Stimulated activated CD4-positive, alpha-beta T cell treated with anti-CD3 and anti-CD28 coated beads, Interleukin-4, amount 100 ng/mL, for 1 hour (primary cell): ENCODE data around the gene BRD4.
A peak's percentile ranks its signal among the peaks of the same experiment; 100 is the strongest.

ENCODE experiments used
- DNase-seq: peaks from one replicate; pipeline ENCODE4 v3.0.0-alpha.2; 2020

BRD4 gene

GRCh38 chr19:15264061-15264932 lies 68.0 kb downstream of the BRD4 start:
- DNase-seq, result peak; percentile 79

GRCh38 chr19:15263361-15263985 lies 68.9 kb downstream of the BRD4 start:
- no peak for DNase-seq

GRCh38 chr19:15262011-15262410 lies 70.3 kb downstream of the BRD4 start:
- DNase-seq, result no peak

GRCh38 chr19:15260939-15261338 lies 71.4 kb downstream of the BRD4 start:
- no peak for DNase-seq

GRCh38 chr19:15259907-15260306 lies 72.4 kb downstream of the BRD4 start:
- DNase-seq, result no peak

GRCh38 chr19:15257782-15258181 lies 74.6 kb downstream of the BRD4 start:
- DNase-seq, result no peak

- DNase-seq, result no peak
Measured at GRCh38 chr19:15256708-15257331, 75.5 kb downstream of the BRD4 start.

GRCh38 chr19:15255359-15255990 lies 76.9 kb downstream of the BRD4 start:
- no peak for DNase-seq

- no peak for DNase-seq
Measured at GRCh38 chr19:15254547-15254946, 77.8 kb downstream of the BRD4 start.

GRCh38 chr19:15253513-15253912 lies 78.8 kb downstream of the BRD4 start:
- no peak for DNase-seq

- DNase-seq, result no peak
Measured at GRCh38 chr19:15253061-15253460, 79.3 kb downstream of the BRD4 start.

GRCh38 chr19:15252398-15253018 lies 79.8 kb downstream of the BRD4 start:
- no peak for DNase-seq

- no peak for DNase-seq
Measured at GRCh38 chr19:15251749-15252397, 80.5 kb downstream of the BRD4 start.

GRCh38 chr19:15251010-15251748 lies 81.2 kb downstream of the BRD4 start:
- no peak for DNase-seq

GRCh38 chr19:15250640-15250993 lies 81.7 kb downstream of the BRD4 start:
- DNase-seq, result no peak

GRCh38 chr19:15249972-15250639 lies 82.2 kb downstream of the BRD4 start:
- DNase-seq, result no peak

- DNase-seq, result no peak
Measured at GRCh38 chr19:15249528-15249874, 82.8 kb downstream of the BRD4 start.

- no peak for DNase-seq
Measured at GRCh38 chr19:15248648-15249527, 83.5 kb downstream of the BRD4 start.

GRCh38 chr19:15248106-15248505 lies 84.2 kb downstream of the BRD4 start:
- DNase-seq, result no peak
